GF-D8 (cell line): Measurements from ENCODE around the gene SMG6.

Experiments
- DNase-seq: peaks from one replicate; lab custom pipeline; 2025; lab: John Stamatoyannopoulos, UW

The SMG6 gene

DNA sequence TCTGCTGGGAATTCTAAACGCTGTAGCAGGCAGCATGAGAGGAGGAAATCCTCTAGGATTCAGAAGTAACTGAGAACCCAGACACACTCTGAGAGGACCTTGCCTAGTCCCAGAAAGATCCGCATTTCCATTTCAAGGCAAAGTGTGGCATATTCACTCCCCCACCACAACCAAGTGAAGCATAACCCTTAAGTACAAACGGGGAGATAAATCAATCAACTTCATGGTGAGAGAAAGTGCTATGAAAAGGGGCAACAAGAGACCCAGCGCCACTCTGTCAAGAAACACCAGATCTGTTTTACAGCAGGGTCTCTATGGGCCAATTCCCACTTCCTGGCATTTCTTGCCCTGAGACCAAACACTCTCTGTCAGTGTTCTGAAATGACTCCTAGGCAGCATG is 68.3 kb downstream of the SMG6 start:
- DNase-seq: no peak

DNA sequence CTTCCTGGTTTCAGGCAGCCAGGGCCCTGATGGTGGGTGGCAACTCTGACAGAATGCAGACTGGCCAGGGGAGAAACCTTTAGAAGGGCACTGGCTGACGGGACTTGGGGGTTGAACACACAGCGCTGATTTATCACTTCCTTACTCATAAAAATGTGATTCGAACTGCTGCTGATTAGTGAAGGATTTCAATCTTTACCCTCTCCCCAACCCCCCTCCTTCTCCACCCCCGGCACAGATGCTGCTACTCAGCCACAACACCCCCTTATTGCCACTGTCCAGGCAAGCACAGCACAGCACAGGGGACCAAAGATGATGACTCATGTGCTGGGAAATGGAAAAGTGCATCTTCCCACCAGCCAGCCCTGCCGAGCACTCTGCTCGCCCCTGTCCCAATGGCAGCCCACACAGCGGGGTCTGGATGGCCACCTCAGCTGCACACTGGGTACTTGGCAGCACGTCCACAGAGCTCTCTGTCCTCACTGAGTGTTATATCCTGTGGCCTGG is 70.1 kb downstream of the SMG6 start:
- no peak for DNase-seq

DNA sequence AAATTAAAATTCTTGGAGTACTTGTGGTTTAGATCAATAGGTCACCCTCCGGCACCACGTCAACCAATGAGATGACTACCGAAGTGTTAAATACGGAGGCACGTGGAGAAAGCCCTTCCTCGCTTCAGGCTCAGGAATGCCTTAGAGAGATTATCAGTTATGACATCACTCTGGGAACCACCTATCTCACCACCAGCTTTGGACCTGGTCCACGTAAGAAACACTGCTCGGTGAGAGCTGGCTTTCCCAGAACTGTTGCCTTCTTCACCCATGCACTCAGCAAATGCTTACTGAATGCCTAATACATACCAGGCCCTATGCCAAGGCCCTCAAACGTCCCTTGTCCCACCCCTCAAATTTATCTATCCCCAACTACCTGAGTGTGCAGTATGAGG is 71.3 kb downstream of the SMG6 start:
- DNase-seq: no peak

DNA sequence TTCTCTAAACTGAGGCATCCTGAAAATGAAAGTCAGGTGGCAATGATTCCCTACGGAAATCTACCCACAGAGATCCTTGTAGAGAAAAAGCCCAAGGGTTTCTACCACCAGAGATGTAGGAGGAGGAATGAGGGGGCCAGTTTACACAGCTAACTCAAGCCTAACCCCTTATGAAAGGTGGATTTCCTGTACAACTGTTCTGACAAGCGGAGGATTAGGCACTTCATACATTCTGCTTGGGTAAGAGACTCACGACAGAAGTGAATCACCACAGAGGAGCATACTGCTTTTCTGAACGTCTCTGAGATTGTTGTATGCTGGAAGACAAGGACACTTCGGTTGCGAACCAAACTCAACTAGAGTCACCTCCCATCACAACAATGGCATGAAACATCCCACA is 72.7 kb downstream of the SMG6 start:
- no peak for DNase-seq

DNA sequence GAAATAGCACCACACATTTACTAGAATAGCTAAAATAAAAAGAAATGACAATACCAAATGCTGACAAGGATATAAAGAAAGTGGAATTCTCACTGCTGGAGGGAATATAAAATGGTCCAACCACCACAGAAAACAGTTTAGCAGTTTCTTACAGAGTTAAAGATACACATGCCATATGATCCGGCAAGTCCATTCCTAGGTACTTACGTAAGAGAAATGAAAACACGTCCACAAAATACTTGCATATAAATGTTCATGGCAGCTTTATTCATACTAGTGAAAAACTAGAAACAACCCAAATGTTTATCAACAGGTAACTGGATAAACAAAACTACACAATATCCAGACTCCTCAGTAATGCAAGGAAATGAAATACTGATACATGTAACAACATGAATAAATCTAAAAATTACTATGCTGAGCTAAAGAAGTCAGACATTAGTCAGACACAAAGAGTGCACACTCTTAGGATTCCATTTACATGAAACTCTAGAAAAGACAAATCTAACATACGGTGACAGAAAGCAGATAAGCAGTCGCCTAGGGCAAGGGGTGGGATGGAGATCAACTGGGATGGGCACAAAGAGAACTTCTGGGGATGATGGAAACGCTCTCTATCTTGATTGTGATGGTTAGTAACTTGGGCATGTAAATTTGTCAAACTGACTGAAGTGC is 76.4 kb downstream of the SMG6 start:
- no peak for DNase-seq

DNA sequence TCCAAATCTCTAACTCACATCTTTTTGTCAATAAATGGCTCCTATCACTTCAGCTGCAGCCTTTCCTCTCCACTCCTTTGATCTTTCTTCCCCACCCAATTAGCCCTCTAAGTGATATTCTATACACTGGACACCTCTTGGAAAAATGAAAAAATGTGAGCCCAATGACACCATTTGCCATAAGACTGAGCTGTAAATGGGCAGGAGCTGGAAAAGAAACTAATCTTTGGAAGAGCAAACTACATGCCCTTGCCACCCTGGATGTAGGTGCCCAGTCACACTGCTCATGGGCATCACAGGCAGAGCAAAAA is 80.0 kb downstream of the SMG6 start:
- DNase-seq: no peak

DNA sequence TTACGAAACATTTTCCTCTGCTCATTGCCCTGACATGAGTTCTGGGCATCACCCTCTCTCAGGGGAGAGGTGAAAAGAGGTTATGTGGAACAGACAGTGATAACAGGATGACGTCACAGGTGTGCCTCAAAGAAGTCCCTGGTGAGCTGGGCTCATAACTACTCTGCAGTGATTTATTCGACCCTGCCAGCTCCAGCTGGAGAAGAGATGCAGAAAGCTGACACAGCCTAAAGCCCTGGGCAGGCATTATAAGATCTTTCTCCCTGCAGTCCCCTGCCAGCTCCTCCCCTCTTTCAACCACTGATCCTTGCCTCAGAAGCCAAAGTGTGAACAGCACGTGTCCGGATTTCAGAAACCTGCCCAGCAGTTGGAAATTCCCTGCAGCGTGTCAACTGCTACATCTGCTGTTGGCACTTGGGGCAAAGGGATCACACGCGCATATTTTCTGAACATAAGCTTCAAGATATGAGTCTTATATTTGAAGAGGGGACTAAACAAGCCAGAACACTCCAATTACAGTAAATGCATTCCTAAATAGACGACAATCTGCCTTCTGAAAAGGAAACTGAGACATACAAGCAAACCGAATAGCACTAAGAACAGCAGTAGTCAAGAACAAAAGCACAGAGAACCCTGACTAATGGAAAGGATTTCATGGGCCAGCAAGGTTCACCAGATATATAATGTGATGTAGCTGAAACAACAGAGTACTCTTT is 80.5 kb downstream of the SMG6 start:
- no peak for DNase-seq

DNA sequence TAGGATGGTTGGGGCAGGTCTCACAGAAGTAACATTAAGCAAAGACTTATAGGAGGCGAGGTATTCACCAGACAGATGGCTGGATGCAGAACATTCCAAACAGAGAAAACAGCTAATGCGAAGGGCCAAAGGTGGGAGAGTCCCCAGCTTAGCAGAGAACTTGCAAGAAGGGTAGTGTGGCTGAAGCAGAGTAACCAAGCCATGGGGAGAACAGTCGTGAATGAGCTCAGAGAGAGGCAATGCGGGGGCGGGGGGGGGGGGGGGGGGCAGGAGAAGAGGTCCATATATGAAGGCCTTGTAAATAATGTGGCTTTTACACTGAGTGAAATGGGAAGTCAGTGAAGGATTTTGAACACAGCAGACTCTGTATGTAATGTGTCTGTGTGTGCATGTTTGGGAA is 81.3 kb downstream of the SMG6 start:
- DNase-seq: no peak

DNA sequence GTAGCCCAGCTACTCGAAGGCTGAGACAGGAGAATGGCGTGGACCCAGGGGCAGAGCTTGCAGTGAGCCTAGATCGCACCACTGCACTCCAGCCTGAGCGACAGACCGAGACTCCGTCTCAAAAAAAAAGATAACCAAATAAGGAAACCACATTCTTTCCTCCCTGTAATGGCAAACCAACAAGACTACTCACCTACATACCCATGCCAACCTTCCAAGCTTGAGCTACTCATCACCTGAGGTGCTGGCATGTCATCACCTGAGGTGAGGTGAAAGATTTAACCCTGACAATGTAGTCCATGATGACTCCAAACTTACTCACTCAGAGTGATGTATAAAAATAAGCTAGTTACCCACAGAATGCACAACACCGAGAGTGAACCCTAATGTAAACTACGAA is 85.2 kb downstream of the SMG6 start:
- DNase-seq: no peak

DNA sequence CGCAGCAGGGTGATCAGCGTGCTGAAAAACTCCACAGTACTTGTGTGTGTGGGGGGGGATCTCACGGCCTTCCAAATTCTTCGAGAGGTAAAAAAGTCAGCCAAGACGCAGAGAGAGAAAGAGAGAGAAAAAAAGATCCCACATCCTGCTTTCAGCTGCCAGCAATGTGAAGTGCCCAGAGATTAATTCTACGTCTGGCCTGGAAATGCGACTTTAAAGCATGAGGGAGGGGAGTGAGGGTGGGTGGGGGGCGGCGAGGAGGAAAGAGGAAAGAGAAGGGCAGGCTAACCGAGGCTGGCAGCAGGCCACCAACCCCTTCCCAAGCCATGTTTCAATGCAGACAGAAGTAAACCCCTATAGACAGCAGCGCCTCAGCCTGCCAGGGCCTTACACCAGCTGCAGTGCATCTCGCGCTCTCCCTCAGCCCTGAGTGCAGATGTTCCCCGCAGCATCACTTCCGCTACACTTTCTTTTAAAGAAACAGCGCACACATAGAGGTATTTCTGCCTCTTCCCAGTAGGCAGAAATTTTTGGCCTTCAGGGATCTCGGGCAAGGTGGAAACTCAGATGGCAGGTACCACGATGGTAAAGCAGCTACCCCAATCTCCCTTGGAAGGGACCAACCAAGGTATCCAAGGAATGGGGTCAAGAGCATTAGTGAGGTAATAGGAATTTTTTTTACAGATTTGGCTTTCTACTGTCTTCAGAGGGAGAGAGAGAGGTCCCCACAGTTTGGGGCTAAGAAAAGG is 87.8 kb downstream of the SMG6 start:
- peak; percentile 49 for DNase-seq

DNA sequence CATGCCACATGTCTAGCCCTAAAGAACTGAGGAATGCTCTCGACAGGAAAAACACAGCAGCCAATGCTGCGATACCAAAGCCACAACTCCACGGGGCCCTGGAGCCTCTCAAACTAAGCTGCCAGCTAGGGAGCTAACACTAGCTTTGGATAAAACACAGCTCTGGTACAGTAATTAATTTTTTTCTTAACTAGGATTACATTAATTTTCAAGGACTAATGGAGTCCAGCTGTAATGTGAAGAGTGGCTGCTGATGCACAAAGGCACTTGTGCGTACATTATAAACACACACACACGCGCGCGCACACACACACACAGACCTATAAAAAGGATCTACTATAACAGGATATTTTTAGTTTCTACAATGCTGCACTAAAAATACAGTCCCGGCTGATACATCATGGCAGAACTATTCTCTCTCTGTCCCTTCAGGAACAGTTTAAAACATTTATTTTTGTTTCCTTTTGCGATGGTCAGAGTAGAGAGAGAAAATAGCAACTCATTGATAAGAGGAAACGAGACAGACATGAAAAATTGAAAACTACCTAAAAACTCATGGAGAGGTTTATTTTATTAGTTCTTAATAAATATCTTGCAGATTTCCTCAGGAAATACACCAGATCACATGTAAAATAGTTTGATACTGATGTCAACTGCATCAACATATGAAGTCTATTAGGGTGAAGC is 88.5 kb downstream of the SMG6 start:
- DNase-seq: no peak

DNA sequence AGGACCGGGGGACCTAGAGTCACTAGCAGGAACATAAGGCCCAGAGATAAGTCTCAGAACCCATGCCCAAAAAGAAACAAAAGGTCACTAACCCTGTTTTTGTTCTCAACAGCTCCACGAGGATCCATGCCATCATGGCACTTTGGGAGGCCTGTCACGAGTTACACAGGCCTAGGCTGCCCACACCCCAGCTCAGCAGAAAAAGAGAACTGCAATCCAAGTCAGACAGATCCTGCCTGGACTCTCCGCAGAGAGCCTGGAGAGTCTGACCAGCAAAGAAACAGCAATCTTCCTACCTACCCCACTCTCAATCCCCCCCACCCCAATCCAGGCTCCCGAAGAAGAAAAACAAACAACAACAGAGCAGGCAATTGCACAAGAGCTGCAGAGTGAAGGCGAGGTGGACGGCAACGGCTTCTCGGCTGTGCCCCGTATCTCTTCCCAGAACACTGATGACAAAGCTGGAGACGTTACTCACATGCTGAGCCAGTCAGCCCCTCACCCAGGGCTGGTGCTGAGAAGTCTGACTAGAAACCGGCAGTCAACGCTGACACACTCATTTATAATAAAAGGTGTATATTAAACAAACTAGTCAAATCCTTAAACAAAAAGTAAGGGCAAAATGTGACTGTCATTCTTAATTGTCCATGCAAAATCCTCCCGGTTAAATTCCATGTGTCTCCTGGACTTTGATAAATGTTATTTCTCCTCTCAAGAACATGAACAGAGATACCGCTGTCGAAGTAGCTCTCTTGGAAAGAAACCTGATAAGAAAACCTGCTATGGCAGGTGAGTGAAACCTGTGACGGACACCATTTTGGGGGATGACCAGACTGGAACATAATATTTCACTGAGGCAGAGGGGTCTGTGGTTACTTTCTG is 89.3 kb downstream of the SMG6 start:
- no peak for DNase-seq

DNA sequence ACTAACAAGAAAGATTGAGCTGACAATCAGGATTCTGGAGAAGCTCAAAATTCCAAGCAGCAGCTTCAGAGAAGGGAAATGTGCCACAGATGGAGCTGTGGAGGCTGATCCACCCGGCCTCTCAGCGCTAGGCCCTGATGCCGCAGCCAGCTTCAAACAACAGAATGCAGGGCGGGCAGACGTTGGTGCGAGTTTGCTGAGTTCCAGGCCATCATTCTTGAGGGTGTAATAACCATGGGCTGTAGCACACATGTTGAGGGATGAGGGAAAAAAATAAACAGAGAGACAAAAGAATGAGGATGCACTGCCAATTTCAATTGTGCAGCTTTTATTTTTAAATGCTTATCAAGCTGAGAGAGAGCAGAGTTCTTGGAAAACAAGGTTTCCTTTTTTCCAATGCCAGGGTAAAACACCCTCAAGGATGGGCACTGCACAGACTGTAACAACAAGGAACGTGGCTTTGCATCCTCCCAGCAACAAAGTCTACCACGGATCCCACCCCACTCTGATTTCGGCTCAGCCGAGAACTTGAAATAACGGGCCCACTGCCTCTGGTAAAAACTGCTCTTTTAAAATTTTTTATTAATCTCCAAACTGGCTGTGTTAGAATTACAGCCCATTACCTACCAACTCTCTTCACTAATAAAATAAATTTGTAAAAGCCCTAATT is 90.2 kb downstream of the SMG6 start:
- no peak for DNase-seq

DNA sequence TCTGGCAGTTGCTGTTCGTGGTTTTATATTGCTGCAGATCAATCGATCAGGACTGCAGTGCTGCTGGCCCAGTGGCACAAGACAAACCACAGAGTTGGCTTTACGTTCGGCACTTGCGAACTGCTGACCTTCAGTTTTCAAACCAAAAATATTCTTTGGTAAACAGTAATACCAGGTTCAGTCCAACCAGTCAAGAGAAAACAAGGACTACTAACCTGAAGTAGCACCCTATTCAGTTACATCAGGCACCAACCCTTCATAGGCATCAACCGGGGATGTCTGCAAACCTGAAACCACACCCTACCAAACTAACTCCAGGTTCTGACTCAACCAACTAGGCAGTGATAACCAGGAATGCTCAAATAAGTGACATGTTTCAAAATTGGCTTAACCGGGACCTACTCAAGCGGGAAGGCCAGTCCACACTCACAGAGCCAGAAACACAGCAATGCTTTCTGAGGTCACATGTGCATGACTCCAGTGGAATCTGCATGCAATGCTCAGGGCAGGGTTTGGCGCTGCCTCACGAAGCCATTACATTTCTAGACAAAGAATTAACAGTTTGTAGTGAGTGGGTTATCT is 91.1 kb downstream of the SMG6 start:
- DNase-seq: no peak

DNA sequence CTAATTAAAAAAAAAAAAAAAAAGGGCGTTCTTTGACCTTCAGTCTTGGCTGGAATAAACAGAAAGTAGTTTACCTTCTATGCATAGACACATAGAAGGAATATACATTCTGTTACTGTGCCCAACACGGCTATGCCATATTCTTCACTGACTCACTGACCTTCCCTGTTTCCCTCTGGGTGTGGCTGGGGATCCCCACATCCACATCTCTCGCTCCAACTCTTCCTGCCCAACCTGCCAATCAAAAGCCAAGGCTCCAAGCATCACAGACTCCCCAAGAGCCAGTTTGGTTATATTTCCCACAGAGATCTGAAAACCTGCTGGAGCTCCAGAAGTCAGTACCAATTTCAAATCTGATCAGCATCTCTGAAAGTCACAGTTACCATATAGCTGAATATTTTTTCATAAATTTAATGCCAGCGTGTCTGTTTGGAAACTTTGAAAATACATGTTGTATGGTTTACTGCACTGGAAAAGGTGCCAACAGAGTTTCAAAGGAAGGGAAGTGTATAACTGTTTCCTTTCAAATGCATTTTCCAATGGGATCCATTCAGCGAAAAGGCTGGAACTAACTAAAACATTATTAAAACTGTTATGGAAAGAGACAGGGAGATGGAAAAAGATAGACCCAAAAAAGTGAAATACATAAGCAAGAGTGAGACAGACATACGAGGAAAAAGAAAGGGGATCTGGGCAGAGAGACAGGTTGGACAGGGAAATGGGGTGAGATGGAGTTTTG is 91.8 kb downstream of the SMG6 start:
- DNase-seq: no peak

DNA sequence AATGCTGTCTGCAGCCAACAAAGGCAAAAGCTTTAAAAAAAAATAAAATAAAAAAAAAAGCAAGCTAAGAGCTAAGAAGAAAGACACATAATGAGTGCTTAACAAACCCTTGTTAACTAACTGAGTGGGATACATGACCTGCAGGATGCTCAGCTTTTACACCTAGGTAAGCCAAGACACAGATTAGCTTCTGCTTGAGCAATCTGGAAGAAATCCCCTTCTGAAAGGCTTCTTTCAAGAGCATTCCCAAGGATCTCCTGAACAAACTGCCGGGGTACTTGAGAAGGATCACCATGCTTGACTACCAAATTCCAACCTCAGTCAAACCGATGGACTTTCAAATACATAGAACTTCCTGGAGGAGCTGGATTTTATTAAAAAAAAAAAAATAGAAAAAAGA is 92.9 kb downstream of the SMG6 start:
- DNase-seq: no peak

DNA sequence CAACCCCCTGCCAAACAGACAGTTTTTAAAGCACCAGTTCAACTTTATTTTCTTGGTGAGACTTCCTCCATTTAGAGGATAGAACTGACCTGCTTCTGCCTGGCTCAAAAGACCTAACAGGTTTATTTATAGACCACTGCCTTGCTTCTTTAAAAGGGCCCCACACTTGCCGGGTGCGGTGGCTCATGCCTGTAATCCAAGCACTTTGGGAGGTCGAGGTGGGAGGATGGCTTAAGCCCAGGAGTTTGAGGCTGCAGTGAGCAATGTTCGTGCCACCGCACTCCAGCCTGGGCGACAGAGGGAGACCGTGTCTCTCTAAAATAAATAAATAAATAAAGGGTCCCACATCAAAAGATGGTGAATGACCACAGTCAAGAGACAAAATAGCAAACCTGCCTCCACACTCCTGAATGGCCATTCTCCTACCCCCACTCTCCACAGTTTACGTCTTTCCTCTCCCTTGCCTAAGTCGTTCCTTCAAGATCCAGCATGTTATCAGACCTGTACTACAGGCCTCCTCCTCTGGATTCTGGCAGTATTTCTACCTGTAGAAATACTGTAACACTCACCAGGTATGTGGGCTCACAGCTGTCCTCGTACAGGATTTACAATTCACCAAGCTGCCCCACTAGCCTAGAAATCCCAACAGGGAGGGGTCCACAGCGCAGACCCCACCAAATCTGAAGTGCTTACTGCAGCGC is 95.6 kb downstream of the SMG6 start:
- DNase-seq: no peak

DNA sequence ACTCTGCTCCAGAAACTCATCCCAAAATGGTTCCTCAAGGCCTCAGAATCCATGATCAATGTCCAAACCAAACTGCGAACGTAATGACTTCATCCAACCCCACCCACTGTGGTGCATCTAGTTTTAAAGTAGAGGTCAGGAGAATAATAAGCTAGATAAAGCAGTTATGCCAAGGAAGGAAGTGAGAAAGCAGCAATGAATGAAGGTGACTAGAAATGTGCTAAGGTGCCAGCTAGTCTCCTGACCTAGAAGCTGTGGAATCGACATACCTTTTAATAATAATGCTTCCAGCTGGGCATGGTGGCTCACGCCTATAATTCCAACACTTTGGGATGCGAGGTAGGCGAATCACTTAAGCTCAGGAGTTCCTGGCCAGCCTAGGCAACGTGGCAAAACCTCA is 99.2 kb downstream of the SMG6 start:
- no peak for DNase-seq

DNA sequence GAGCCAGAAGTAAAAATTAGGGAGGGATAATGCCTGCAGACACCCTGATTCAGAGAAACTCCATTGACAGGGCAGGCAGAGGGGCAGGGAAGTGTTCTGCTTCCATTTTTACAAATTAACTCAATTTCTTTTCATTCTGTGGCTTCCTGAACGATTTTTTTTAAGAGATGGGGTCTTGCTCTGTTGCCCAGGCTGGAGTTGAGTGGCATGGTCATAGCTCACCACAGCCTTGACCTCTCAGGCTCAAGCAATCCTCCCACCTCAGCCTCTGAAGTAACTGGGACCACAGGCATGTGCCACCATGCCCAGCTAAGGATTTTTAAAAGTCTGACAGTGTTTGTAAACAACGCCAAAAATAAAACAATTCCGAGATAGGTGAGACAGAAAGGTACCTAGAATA is 99.8 kb downstream of the SMG6 start:
- no peak for DNase-seq
